H1 (cell line): Measurements from ENCODE around the gene FNIP2. TPM values are rescaled to one million over a fixed set of nuclear protein-coding genes. Genes with fewer than 3 reads are reported as not detected.
A peak's percentile ranks its signal among the peaks of the same experiment; 100 is the strongest.

Experiments
- ASH2L ChIP-seq: fragments of 200-600, 300-600 bp; sonication (generic); IDR thresholded peaks from one replicate; pipeline ENCODE4 v1.7.1; 2017; ENCODE audit warnings: low read length
- BACH1 ChIP-seq: IDR thresholded peaks from 2 replicates; pipeline ENCODE4 v1.6.1; 2012; ENCODE audit warnings: low read length, improper control_type of control experiment
- BCL11A ChIP-seq, 2 experiments: IDR thresholded peaks; one replicate each; pipeline ENCODE4 v1.6.1; 2011; ENCODE audit warnings: low read depth in 2 of 2, low read length in 2 of 2, mild to moderate bottlenecking in 2 of 2
- CBX5 ChIP-seq: fragments of 300-800, 300-1000 bp; sonication (generic); IDR thresholded peaks from 2 replicates; pipeline ENCODE4 v1.7.1; 2016; ENCODE audit warnings: antibody characterized with exemption, low read length, low read depth
- GABPA ChIP-seq: IDR thresholded peaks from 2 replicates; pipeline ENCODE4 v1.6.1; 2011; ENCODE audit warnings: mild to moderate bottlenecking, low read length, moderate library complexity, borderline replicate concordance; ENCODE audit not compliant: insufficient read depth
- GTF2F1 ChIP-seq: IDR thresholded peaks from 2 replicates; pipeline ENCODE4 v1.6.1; 2012; ENCODE audit warnings: low read depth, low read length, improper control_type of control experiment, borderline replicate concordance
- KDM4A ChIP-seq: IDR thresholded peaks from one replicate; pipeline ENCODE4 v1.7.1; 2012; ENCODE audit warnings: low read depth, mild to moderate bottlenecking, moderate library complexity, low read length, inconsistent platforms; ENCODE audit not compliant: severe bottlenecking
- KDM5A ChIP-seq: fragments of 200-600 bp; IDR thresholded peaks from 2 replicates; pipeline ENCODE4 v1.7.1; 2012; ENCODE audit warnings: mild to moderate bottlenecking, low read length, inconsistent platforms, mixed read lengths
- MAFK ChIP-seq: IDR thresholded peaks from 2 replicates; pipeline ENCODE4 v1.6.1; 2012; ENCODE audit warnings: low read depth, mild to moderate bottlenecking, improper control_type of control experiment, low read length
- RBBP5 ChIP-seq: IDR thresholded peaks from 2 replicates; pipeline ENCODE4 v1.7.1; 2012; ENCODE audit warnings: low read depth, mild to moderate bottlenecking, inconsistent platforms, low read length, moderate library complexity, borderline replicate concordance
- SAP30 ChIP-seq: fragments of 300-600 bp; sonication (generic); IDR thresholded peaks from 2 replicates; pipeline ENCODE4 v1.7.1; 2012; ENCODE audit warnings: low read length, moderate library complexity, mild to moderate bottlenecking, inconsistent platforms; ENCODE audit not compliant: insufficient read depth, insufficient replicate concordance
- SIRT6 ChIP-seq: IDR thresholded peaks from one replicate; pipeline ENCODE4 v1.7.1; 2012; ENCODE audit warnings: low read length, inconsistent platforms
- SP1 ChIP-seq: IDR thresholded peaks from 2 replicates; pipeline ENCODE4 v1.6.1; 2011; ENCODE audit warnings: low read depth, low read length
- SP2 ChIP-seq: IDR thresholded peaks from 2 replicates; pipeline ENCODE4 v1.6.1; 2012; ENCODE audit warnings: mild to moderate bottlenecking, low read length, inconsistent platforms
- TAF1 ChIP-seq: IDR thresholded peaks from 2 replicates; pipeline ENCODE4 v1.6.1; 2011; ENCODE audit warnings: mild to moderate bottlenecking, low read depth, low read length
- polyA plus RNA-seq, 7 experiments: library from polyadenylated mRNA; depleted of rRNA in 3 of 7; stranded (reverse) in 5 of 7; unstranded in 2 of 7; fragments of >200 nt in 5 of 7; fragments of 200-250 nt in 2 of 7; gene quantifications; 1 replicate in 5 of 7; 2 replicates in 1 of 7; 4 replicates in 1 of 7; pipeline versions ENCODE4 v1.2.1 to v1.2.3, GENCODE V29; 2011 to 2013; ENCODE audit warnings: missing spikeins in 2 of 7, mixed read lengths in 2 of 7
- total RNA-seq: library from RNA; stranded (reverse); fragmentation: NEBNext Ultra II Directional; extraction: Animal tissue kit (Norgen Biotek cat#: 25700); gene quantifications from 2 replicates; pipeline ENCODE4 v1.2.1, GENCODE V29; 2021

FNIP2 gene
- total and polyA plus RNA-seq, 2 of the 8 experiments (the other 6 are each of a cell fraction or from before 2014, with no cell fraction given), result 4.0 to 13.0 TPM

- no peak for TF ChIP-seq GTF2F1
- no peak for TF ChIP-seq GABPA
- TF ChIP-seq MAFK, result no peak
- TF ChIP-seq SP1, result no peak
- no peak for TF ChIP-seq BCL11A (IDR thresholded peaks at IDR 0.05; ENCODE audit: low read depth in 2 of 2, low read length in 2 of 2)
- no peak for TF ChIP-seq SP2
- TF ChIP-seq SIRT6, result no peak
- TF ChIP-seq KDM4A, result peak; percentile 81
- no peak for TF ChIP-seq CBX5
- TF ChIP-seq SAP30, result peak; percentile 70
- no peak; the same call in 1 of the 2 replicates for TF ChIP-seq TAF1
- peak; percentile 58 for TF ChIP-seq ASH2L
- no peak for TF ChIP-seq BACH1
- no peak for TF ChIP-seq KDM5A
- TF ChIP-seq RBBP5, result 0 out of 2 replicates have a peak, but pooled peaks have one; percentile 69
Measured at GRCh38 chr4:158769175-158769921, 522 bp downstream of the FNIP2 start (continued).
